ENCODE measurements around the gene DSTN.

- no peak for TF ChIP-seq CTCF (conservative IDR thresholded peaks at IDR 0.05; ENCODE audit: low read length)
- TF ChIP-seq EZH2phosphoT487 (IDR thresholded peaks at IDR 0.05; ENCODE audit: borderline replicate concordance, low read depth, low read length): no peak
Measured at GRCh38 chr20:17650301-17651128, 80.6 kb downstream of the DSTN start.

Measured in OCI-LY7 (cell line).